HG03457 (cell line): ENCODE data around the gene MX2.
"Not testable (repeated sequence)": the region's sequence is repeated elsewhere in the genome, so short reads cannot be mapped to it uniquely, and the experiment has no call there.

Source experiments
- ATAC-seq: cut with Tn5 transposase; IDR thresholded peaks from one replicate; pipeline ENCODE4 v1.9.1; 2021; ENCODE audit warnings: moderate number of reproducible peaks; ENCODE audit not compliant: unreplicated experiment

Gene MX2

GRCh38 chr21:41361786-41362604, at the start of gene MX2:
TSS of gene MX2 (plus strand) at chr21:41362027. CDS start at chr21:41376907, 14,880 bp downstream.
- ATAC-seq, result peak; percentile 49

DNA sequence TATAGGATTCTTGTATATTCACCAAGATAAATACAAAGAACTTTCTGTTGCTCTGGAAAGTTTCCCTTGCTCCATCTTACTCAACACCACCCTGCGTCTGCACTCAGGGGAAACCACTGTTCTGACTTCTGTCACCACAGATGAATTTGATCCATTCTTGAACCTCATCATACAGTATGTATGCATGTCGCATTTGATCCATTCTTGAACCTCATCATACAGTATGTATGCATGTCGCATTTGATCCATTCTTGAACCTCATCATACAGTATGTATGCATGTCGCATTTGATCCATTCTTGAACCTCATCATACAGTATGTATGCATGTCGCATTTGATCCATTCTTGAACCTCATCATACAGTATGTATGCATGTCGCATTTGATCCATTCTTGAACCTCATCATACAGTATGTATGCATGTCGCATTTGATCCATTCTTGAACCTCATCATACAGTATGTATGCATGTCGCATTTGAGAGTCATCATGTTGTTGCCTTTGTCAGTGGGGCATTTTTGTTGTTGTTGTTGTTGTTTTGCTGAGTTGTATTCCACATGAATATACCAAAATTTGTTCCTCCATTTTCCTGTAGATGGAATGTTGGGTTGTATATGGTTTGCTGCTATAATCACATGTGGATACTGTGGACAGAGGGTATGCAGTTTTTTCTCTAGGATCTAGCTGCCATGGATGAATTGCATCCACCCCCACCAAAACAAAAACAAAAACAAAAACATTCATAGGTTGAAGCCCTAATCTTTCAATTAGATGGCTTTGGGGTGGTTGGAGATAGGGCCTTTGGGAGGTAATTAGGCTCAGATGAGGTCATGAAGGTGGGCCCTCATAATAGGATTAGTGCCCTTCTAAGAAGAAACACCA, 48.3 kb upstream of the MX2 start:
- ATAC-seq, result not testable (repeated sequence)

- ATAC-seq, result no peak
Measured at GRCh38 chr21:41315726-41316125, 46.1 kb upstream of the MX2 start.

DNA sequence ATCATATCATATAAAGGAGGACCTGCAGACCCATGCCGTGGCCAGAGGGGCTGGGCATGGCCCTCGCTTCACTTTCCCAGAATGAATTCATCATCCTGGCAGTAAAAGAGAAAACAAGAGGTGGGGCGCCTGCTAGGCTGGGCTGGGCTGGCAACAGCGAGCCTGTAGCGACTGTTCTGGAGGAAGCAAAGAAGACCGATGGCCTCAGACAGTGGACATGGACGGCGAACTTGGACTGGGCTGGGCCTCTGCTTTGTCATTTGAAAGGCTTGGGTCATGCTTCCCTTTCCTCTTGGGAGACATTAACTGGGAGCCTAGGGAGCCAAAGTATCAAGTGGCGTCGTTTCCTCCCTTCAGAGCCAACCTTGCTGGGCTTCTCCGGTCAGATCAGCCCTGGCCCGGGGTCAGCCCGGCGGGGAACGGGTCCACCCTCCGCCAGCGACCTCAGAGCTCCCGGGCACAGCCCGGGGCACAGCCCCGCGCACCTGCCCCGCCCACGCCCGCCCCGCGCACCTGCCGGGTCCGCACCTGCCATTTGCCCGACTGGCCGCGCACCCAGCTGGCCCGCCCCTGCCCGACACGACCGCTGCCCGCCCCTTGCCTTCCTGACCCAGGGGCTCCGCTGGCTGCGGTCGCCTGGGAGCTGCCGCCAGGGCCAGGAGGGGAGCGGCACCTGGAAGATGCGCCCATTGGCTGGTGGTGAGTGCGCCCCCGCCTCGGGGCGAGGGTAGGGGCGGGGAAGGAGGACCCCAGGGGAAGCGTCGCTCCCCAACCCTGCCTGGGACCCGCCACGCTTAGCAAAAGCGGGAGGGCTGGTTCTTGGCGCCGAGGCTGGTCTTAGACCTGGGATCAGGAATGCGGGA, 45.4 kb upstream of the MX2 start, which contains the start of gene FAM3B:
FAM3B (plus strand) TSS at position 602 of the 863 bp plus-strand sequence; CDS start at position 681, 79 bp downstream.
- ATAC-seq, result no peak

DNA sequence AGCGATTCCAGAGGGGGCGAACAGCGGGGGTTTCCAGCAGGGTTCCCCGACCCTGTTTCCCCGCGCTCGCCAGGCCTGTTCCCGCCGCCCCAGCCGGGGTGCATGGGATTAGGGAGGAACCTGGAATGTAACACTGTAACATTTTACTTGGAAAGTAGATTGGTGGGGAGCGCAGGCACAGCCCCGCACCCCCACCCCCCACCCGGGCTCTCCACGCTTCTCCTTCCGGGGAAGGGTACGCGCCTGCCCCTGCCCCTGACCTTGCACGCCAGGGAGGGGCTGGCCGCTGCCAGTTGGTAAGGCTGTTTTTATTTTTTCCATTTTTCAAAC, 44.8 kb upstream of the MX2 start:
- ATAC-seq, result no peak

DNA sequence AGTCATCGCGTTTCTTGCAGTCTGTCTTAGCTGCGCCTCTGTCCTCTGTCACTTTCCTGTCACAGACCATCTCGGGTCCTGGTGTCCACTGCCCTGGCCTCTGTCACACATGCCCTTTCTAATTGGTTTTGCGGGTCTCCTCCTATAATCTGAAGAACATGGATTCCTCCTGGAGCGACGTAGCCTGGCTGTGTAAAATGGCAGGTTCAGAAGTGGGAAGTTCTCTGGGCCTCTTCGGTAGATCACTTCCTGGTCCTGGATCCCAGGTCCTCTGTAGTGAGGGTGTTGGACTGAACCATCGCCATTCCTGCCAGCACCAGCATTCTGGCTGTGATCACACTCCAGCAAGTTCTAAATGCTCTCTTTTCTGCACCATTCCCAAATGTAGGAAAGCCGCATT, 44.4 kb upstream of the MX2 start:
- no peak for ATAC-seq

GRCh38 chr21:41318218-41318617, 43.6 kb upstream of the MX2 start:
- no peak for ATAC-seq

- no peak for ATAC-seq
Measured at GRCh38 chr21:41319273-41319672, 42.6 kb upstream of the MX2 start.

GRCh38 chr21:41321211-41321907, 40.5 kb upstream of the MX2 start:
- no peak for ATAC-seq

GRCh38 chr21:41321908-41322495, 39.8 kb upstream of the MX2 start:
- ATAC-seq, result no peak

DNA sequence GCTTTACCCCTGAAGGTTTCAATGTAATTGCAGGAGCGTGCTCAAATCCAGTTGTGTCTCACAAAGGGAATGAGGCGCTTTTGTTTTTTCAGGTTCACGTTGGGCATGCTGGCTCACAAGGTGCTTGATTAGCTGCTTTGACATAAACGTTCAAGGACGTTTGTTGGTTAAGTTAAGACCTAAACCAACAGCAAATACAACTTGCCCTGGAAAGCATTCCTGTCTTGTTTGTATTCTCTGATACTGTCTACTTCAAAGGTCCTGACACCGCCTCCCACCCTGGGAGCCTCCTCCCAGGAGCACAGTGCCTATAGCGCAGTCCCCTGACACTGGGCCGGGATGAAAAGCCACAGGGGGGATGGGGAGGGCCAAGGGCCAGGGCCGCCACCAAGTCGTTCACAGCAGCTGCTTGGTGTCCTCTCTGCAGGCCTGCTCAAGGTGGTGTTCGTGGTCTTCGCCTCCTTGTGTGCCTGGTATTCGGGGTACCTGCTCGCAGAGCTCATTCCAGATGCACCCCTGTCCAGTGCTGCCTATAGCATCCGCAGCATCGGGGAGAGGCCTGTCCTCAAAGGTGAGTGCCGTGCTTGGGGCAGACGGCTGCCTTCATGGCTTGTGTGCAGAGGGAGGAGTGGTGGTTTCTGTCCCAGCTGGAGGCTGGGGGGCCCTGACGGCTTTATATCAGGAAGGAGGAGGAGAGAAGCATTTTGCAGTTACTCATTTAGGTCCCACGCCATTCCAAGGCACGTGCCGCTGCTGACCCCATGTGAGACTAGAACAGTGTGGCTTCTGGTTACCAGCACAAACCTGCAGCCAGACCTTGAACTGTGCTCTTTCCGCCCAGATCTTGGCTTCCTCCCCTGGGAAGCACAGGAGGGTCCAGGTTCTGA, 39.1 kb upstream of the MX2 start:
- no peak for ATAC-seq

DNA sequence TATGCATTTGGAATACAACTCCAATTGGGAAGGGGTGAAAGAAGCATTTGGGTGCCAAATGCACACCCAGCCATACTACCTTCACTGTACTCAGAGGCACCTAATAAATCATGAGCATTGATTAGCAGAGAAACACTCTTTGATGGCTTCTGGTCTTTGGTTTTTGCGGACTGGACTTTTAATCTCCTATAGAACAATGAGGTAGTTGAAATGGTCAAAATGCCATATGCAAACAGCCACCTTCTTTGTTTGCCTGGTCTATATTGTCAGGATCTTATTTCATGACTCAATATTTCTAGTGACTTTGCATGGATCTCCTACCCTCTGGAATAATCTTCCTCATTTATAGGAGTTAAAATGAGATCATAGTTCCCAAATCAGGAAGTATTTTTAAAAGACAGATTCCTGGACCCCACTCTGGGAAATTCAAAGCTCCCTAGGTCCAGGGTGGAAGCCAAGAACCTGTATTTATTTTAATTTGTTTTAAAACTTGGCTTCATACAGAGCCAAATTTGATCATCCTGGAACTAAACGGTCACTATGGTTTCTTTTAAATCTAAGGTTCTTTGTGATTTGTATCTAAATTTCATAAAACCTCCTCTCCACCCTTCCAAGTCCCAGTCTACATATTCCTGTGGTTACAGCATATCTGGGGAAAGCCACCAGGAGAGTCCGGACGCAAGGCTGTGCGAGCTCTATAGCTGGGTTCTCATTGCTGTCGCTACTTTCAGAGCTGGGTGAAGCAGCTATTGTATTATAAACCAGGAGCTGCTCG, 36.5 kb upstream of the MX2 start:
- ATAC-seq, result no peak

- no peak for ATAC-seq
Measured at GRCh38 chr21:41326414-41327080, 35.3 kb upstream of the MX2 start.

DNA sequence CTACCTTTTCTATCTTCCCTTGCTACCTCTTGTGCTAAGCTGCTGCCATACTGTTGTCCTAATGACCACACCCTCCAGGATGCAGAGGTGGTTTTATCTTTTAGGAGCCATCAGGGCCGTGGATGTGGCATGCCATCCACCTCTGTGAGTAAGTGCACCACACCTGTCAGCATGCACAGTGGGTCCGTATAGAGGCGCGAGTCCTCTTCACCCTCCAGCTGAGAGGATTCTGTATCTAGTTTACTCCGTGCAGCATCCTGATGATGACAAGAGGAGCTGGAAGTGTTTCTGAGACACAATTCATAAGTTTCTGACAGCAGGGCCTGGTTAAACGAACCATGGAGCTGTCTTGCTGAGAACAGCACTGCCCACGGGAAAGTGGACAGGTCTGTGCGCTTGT, 34.1 kb upstream of the MX2 start:
- no peak for ATAC-seq

DNA sequence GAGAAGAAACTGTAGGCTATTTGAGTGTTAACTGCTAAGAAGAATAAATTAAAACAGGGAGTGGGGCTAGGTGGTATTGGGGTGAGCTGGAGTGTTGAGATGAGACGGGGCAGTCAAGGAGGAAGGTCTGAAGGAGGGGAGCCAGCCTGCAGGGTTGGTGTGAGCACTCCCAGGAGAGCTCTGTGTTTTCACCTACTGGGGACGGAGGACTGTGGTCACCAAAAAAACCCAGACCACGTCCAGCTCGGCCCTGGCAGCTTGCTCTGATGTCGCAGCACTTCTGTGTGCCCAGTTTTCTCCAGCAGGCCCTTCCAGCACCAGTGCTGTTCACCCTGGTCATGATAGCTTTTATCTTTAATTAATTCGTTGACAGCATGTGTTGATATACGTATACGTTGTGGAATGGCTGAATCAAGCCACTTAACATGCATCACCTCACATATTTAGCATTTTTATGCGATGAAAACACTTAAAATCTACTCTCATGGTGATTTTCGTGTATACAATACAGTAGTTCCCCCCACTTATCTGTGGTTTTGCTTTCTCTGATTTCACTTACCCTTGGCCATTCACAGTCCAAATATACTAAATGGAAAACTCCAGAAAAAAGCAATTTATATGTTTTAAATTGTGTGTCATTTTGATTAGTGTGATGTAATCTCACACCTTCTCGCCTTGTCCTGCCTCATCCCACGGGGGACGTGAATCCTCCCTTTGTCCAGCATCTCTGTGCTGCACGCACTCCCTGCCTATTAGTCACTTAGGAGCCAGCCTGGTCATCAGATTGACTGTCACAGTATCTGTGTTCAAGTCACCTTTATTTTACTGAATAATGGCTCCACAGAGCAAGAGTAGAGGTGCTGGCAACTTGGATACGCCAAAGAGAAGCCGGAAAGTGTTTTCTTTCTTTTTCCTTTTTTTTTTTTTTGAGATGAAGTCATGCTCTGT, 32.9 kb upstream of the MX2 start:
- no peak for ATAC-seq

- no peak for ATAC-seq
Measured at GRCh38 chr21:41333752-41334151, 28.1 kb upstream of the MX2 start.

DNA sequence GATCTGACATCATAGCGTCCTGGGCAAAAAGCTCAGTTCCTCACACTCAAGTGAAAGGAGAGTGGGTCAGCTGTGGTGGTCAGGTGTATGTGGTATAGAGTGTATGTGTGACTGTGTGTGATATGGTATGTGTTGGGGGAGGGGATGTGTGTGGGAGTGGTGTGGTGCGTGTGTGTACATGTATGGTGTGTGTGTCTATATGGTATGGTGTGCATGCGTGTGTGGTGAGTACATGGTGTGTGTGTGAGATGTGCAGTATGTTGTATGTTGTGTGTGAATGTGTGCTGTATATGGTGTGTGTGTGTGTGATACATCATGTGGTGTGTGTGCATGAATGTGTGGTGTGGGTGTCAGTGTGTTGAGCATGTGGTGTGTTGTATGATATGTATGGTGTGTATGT, 24.3 kb upstream of the MX2 start:
- no peak for ATAC-seq
